K562 (cell line): Measurements from ENCODE around the gene GSTA3. TPM values are rescaled to one million over a fixed set of nuclear protein-coding genes. Genes with fewer than 3 reads are reported as not detected.

Source experiments
- ATAC-seq: fragments of 200-7000 bp; cut with Tn5 transposase; 3 replicates; pipeline ENCODE4 v1.9.1; 2020; ENCODE audit warnings: moderate library complexity
- BruUV-seq: library from RNA; stranded (reverse); fragments of 400-500 nt; replicated peaks from 2 replicates; lab custom pipeline; 2021; lab: Mats Ljungman, UMichigan
- CTCF ChIA-PET: fragments of 300-600 bp; formaldehyde crosslinking; extraction: SDS; loops from one replicate; lab custom pipeline; 2021; ENCODE audit warnings: low intra/inter-chr PET ratio; lab: Yijun Ruan, JAX
- POLR2A ChIA-PET: fragments of 300-600, 350-650 bp; sonication (Branson Sonifier 250); formaldehyde crosslinking; extraction: SDS; loops from one replicate; lab custom pipeline; 2021; ENCODE audit warnings: antibody characterized with exemption, inconsistent platforms; lab: Yijun Ruan, JAX
- DNase-seq, 4 experiments: peaks; one replicate each; pipeline versions ENCODE4 v3.0.0 to v3.0.0-alpha.2; 2011 to 2018; ENCODE audit warnings: low spot score in 3 of 4, mixed read lengths in 3 of 4; ENCODE audit errors: extremely low read depth in 1 of 4
- FAIRE-seq: peaks from 2 replicates; lab custom pipeline; 2011; peaks lifted over from hg19 to GRCh38; lab: Jason Lieb, UNC
- H2AFZ ChIP-seq: 2 replicates; pipeline ENCODE4 v1.6.0; 2011; ENCODE audit warnings: low read depth, low read length, control low read depth, inconsistent platforms
- H3K27ac ChIP-seq: fragments of 200-600 bp; 3 replicates; pipeline ENCODE4 v1.8.0; 2011; ENCODE audit warnings: low read depth, mild to moderate bottlenecking, control low read depth, inconsistent platforms, low read length, moderate library complexity, mixed read lengths; ENCODE audit errors: extremely low read depth
- H3K27me3 ChIP-seq, 2 experiments: fragments of 300-600 bp in 1 of 2; 2 replicates in 1 of 2; 3 replicates in 1 of 2; pipeline versions ENCODE4 v1.6.0 to v1.8.0; 2011; ENCODE audit warnings: inconsistent platforms in 2 of 2, low read length in 2 of 2, mild to moderate bottlenecking in 1 of 2, mixed read lengths in 1 of 2, moderate library complexity in 1 of 2; ENCODE audit not compliant: control insufficient read depth in 2 of 2, insufficient read depth in 2 of 2
- H3K36me3 ChIP-seq: fragments of 300-600 bp; 3 replicates; pipeline ENCODE4 v1.8.0; 2011; ENCODE audit warnings: mild to moderate bottlenecking, low read length, inconsistent platforms; ENCODE audit not compliant: control insufficient read depth, insufficient read depth
- H3K4me1 ChIP-seq, 2 experiments: fragments of 200-600 bp in 1 of 2; replicated peaks in 1 of 2; 2 replicates in 1 of 2; 3 replicates in 1 of 2; pipeline versions ENCODE4 v1.5.1 to v1.8.0; 2011; ENCODE audit warnings: inconsistent platforms in 2 of 2, low read length in 2 of 2, mild to moderate bottlenecking in 1 of 2, mixed read lengths in 1 of 2, moderate library complexity in 1 of 2; ENCODE audit not compliant: control insufficient read depth in 2 of 2, insufficient read depth in 2 of 2
- H3K4me2 ChIP-seq: 2 replicates; pipeline ENCODE4 v1.6.1; 2011; ENCODE audit warnings: low read length, control low read depth, inconsistent platforms, mixed read lengths; ENCODE audit not compliant: insufficient read depth
- H3K4me3 ChIP-seq: fragments of 200-600 bp; sonication (generic), shearing (Covaris generic); 2 replicates; pipeline ENCODE4 v1.5.1; 2016; ENCODE audit warnings: control low read depth, inconsistent platforms
- H3K79me2 ChIP-seq: fragments of 200-600 bp; 3 replicates; pipeline ENCODE4 v1.8.0; 2011; ENCODE audit warnings: low read length, inconsistent platforms; ENCODE audit not compliant: control insufficient read depth, insufficient read depth
- H3K9ac ChIP-seq, 2 experiments: 2 replicates each; pipeline versions ENCODE4 v1.6.0 to v1.6.1; 2011; ENCODE audit warnings: low read depth in 2 of 2, low read length in 2 of 2, control low read depth in 1 of 2, inconsistent platforms in 1 of 2, mild to moderate bottlenecking in 1 of 2, mixed read lengths in 1 of 2; ENCODE audit not compliant: insufficient read depth in 1 of 2
- H3K9me1 ChIP-seq: one replicate; pipeline ENCODE4 v1.6.0; 2011; ENCODE audit warnings: inconsistent platforms, mild to moderate bottlenecking, low read length, moderate library complexity; ENCODE audit not compliant: control insufficient read depth, insufficient read depth
- H3K9me3 ChIP-seq: replicated peaks from 2 replicates; pipeline ENCODE4 v1.5.1; 2011; ENCODE audit warnings: low read depth, low read length, inconsistent platforms; ENCODE audit not compliant: control insufficient read depth, insufficient read depth
- H4K20me1 ChIP-seq: replicated peaks from 2 replicates; pipeline ENCODE4 v1.6.1; 2011; ENCODE audit warnings: low read length, inconsistent platforms, mixed read lengths; ENCODE audit not compliant: control insufficient read depth, insufficient read depth
- BRD9 ChIP-seq: fragments of 450-650 bp; IDR thresholded peaks from 2 replicates; pipeline ENCODE4 v1.6.1; 2018; ENCODE audit warnings: low read depth; ENCODE audit not compliant: partially characterized antibody
- CHD4 ChIP-seq: fragments of 200-600 bp; sonication (generic); IDR thresholded peaks from 3 replicates; pipeline ENCODE4 v1.6.1; 2012; ENCODE audit warnings: low read depth, mild to moderate bottlenecking, mixed read lengths, low read length, inconsistent platforms; ENCODE audit not compliant: insufficient read depth, insufficient replicate concordance, poor library complexity, severe bottlenecking
- CLOCK ChIP-seq: fragments of 250-450 bp; sonication (Bioruptor Pico); IDR thresholded peaks from 2 replicates; pipeline ENCODE4 v1.4.0; 2020; ENCODE audit warnings: mild to moderate bottlenecking, moderate library complexity, borderline replicate concordance
- FUS ChIP-seq: fragments of 200-400 bp; formaldehyde crosslinking; optimal IDR thresholded peaks from 2 replicates; pipeline ENCODE3; 2017; ENCODE audit warnings: low read depth, low read length
- GTF2F1 ChIP-seq: IDR thresholded peaks from 2 replicates; pipeline ENCODE4 v1.6.1; 2011; ENCODE audit warnings: low read depth, low read length, improper control_type of control experiment
- HLTF ChIP-seq: fragments of 450-650 bp; IDR thresholded peaks from 2 replicates; pipeline ENCODE4 v1.6.1; 2016
- KDM1A ChIP-seq, 2 experiments: fragments of 450-650 bp; IDR thresholded peaks; 2 replicates each; pipeline ENCODE4 v1.6.1; 2016; ENCODE audit warnings: mild to moderate bottlenecking in 2 of 2
- MITF ChIP-seq: IDR thresholded peaks from 2 replicates; pipeline ENCODE4 v1.6.1; 2014; ENCODE audit warnings: antibody characterized with exemption
- NEUROD1 ChIP-seq: fragments of 150-350 bp; IDR thresholded peaks from 2 replicates; pipeline ENCODE4 v1.6.1; 2014; ENCODE audit warnings: borderline replicate concordance, low read length, low read depth; ENCODE audit not compliant: partially characterized antibody
- RFX1 ChIP-seq: fragments of 450-650 bp; IDR thresholded peaks from 2 replicates; pipeline ENCODE4 v1.6.1; 2016; ENCODE audit warnings: mild to moderate bottlenecking, moderate library complexity
- SIN3B ChIP-seq: fragments of 450-650 bp; IDR thresholded peaks from 2 replicates; pipeline ENCODE4 v1.6.1; 2017; ENCODE audit warnings: low read depth, mild to moderate bottlenecking, moderate library complexity
- SMAD3 ChIP-seq: fragments of 450-650 bp; formaldehyde crosslinking; conservative IDR thresholded peaks from 2 replicates; pipeline ENCODE4 v1.4.0; 2020; ENCODE audit warnings: mild to moderate bottlenecking
- TEAD4 ChIP-seq, 2 experiments: sonication (generic) in 1 of 2; formaldehyde crosslinking in 1 of 2; IDR thresholded peaks; 2 replicates each; pipeline versions ENCODE4 v1.6.1 to v1.8.0; 2012 to 2022; ENCODE audit warnings: borderline replicate concordance in 1 of 2, inconsistent platforms in 1 of 2, low read length in 1 of 2, mild to moderate bottlenecking in 1 of 2, missing genetic modification reagents in 1 of 2
- ZBTB17 ChIP-seq: fragments of 450-650 bp; formaldehyde crosslinking; IDR thresholded peaks from 2 replicates; pipeline ENCODE4 v1.4.0; 2020; ENCODE audit warnings: mild to moderate bottlenecking
- ZBTB7A ChIP-seq: IDR thresholded peaks from 2 replicates; pipeline ENCODE4 v1.6.1; 2011; ENCODE audit warnings: low read depth, mild to moderate bottlenecking, low read length, moderate library complexity, borderline replicate concordance; ENCODE audit not compliant: control insufficient read depth
- ZNF263 ChIP-seq: sonication (generic); formaldehyde crosslinking; IDR thresholded peaks from 2 replicates; pipeline ENCODE4 v1.8.0; 2022; ENCODE audit warnings: mild to moderate bottlenecking, missing genetic modification reagents, borderline replicate concordance
- ZNF778 ChIP-seq: fragments of 450-650 bp; formaldehyde crosslinking; IDR thresholded peaks from 2 replicates; pipeline ENCODE4 v1.4.0; 2020; ENCODE audit warnings: mild to moderate bottlenecking, moderate library complexity
- WGBS: fragments of 100-300 bp; shearing (Covaris generic); methylation state at CpG from one replicate; pipeline ENCODE4 v1.1.6; 2016; ENCODE audit warnings: low coverage, mixed read lengths; ENCODE audit not compliant: insufficient coverage; ENCODE audit errors: missing lambda C conversion rate; 5-methylcytosine and 5-hydroxymethylcytosine counted together
- in situ Hi-C: fragments of 300-500 bp; cut with MboI; formaldehyde crosslinking; loops from 4 replicates; pipeline ENCODE4 v1.15.0; 2018; ENCODE audit warnings: inconsistent platforms, mixed read lengths
- intact Hi-C: fragments of 100-400 bp; cut with micrococcal nuclease; formaldehyde crosslinking; loops from 2 replicates; pipeline ENCODE4 v1.14.2; 2022
- polyA plus RNA-seq, 8 experiments: library from polyadenylated mRNA; depleted of rRNA in 4 of 8; stranded (reverse) in 5 of 8; unstranded in 3 of 8; fragments of >200 nt; fragmentation: Nextera tagmentation in 2 of 8; fragmentation: Illumina TruSeq in 1 of 8; extraction: Ambion mirVana in 2 of 8; extraction: Trizol in 1 of 8; gene quantifications; 2 replicates each; pipeline versions ENCODE4 v1.2.1 to v1.2.3, GENCODE V29; 2011 to 2014; ENCODE audit warnings: inconsistent platforms in 1 of 8, missing spikeins in 1 of 8
- total RNA-seq, 7 experiments: library from RNA; depleted of rRNA in 6 of 7; stranded (reverse); fragments of >200 nt in 6 of 7; fragmentation: Illumina TruSeq in 2 of 7; extraction: Trizol in 2 of 7; gene quantifications; 2 replicates each; pipeline versions ENCODE4 v1.2.1 to v1.2.3, GENCODE V29; 2011 to 2021; ENCODE audit warnings: low replicate concordance in 1 of 7

GSTA3 gene
- total and polyA plus RNA-seq, 9 of the 15 experiments (the other 6 are each of a cell fraction or from before 2014, with no cell fraction given): not detected

DNA sequence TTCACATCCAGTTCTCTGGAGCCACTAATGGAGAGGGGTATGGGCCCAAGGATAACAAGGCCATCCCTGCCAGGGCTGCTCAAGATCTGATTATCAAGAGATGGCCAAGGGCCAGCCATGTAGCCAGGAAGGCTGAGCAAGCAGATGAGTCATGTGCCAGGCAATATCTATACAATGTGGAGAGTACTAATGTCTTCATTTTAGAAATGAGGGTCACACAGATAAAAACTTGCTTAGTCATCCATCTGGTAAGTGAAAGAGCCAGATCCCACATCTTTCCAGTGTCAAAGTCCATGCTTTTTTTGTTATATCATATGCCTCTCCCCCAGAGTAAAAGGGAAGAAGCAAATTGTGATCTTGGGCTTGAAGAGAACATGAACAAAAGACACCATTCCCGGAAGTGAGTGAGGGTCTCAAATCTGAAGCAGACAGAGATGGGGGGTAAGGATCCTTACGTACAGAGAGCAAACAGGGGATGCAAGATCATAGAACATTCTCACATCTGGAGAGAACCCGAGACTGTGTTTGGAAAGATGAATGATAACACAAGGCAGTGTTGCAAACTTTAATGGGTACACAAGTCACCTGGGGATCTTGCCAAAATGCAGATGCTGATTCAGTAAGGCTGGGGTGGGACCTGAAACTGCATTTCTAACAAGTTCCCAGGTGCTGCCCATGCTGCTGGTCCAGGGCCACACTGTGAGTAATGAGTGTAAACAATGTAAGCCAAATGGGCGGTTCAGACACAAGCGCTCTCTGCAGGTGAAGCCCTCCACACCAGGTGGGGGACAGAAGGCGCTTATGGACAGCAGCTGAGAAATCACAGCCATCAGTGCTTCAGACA is 20.0 kb upstream of the GSTA3 start (continued):
- TF ChIP-seq TEAD4 (IDR thresholded peaks at IDR 0.05; ENCODE audit: low read length): peak; percentile 91
- TF ChIP-seq TEAD4 (CRISPR knock-in tag; IDR thresholded peaks at IDR 0.05; ENCODE audit: borderline replicate concordance): no peak
- 0 out of 2 replicates have a peak, but pooled peaks have one; percentile 52 for TF ChIP-seq SMAD3 (CRISPR knock-in tag)
- TF ChIP-seq NEUROD1: peak; percentile 66
- no peak for TF ChIP-seq ZBTB7A
- no peak for TF ChIP-seq GTF2F1

DNA sequence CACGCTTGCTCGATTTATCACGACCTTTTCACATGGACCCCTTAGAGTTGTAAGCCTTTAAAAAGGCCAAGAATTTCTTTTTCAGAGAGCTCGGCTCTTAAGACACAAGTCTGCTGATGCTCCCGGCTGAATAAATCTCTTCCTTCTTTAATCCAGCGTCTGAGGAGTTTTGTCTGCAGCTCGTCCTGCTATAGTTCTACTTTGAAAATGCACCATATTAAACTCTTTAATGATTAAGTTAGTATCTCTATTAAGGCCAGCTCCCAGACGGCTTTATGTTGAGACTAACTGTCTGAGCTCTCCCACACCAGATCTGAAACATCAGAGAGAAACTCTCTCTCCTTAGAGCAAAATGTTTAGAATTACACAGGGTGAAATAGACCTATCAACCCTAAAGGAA is 18.0 kb upstream of the GSTA3 start:
- FAIRE-seq (no peak), ATAC-seq (no peak), DNase-seq (no peak)
- Histone ChIP-seq H3K36me3 (no peaks in the 10 kb centered on the region), H3K4me1 (peaks cover 0 to 3% of the 10 kb centered on the region in 2 experiments; a peak in 2 of 5 replicates), H3K27ac (no peak overlapping the region), H3K9me3 (no peaks in the 10 kb centered on the region), H3K4me3 (no peak overlapping the region), H3K9me1 (no peaks in the 10 kb centered on the region), H3K79me2 (no peaks in the 10 kb centered on the region), H4K20me1 (no peaks in the 10 kb centered on the region), H3K27me3 (peaks cover under 1 to 5% of the 10 kb centered on the region in 2 experiments; a peak in 2 of 5 replicates), H3K9ac (no peak overlapping the region), H3K4me2 (no peak overlapping the region), H2AFZ (no peak overlapping the region)
- BruUV-seq: no TSS peak
- POLR2A ChIA-PET: interaction anchor here (0.7 kb wide), 2 partner anchors 13 to 322 kb away, joined by 3 to 4 read pairs; no protein-coding TSS in a partner anchor
- 17% methylated on average over 8 of the region's 8 CpGs for WGBS
- in situ Hi-C loops: no loop called here
- intact Hi-C loops: no loop called here
- CTCF ChIA-PET: no interaction called here
- no peak for TF ChIP-seq ZNF263
- no peak for TF ChIP-seq ZNF778 (CRISPR knock-in tag)
- no peak for TF ChIP-seq KDM1A (IDR thresholded peaks at IDR 0.05)
- TF ChIP-seq FUS: no peak
- no peak for TF ChIP-seq MITF
- no peak for TF ChIP-seq BRD9
- TF ChIP-seq SIN3B: no peak
- no peak for TF ChIP-seq CHD4
- TF ChIP-seq HLTF: no peak
- TF ChIP-seq ZBTB17: no peak
- TF ChIP-seq CLOCK (CRISPR knock-in tag): no peak
- TF ChIP-seq RFX1: no peak
